HG02759 (cell line): ENCODE measurements around the gene PTPMT1.
"Not testable (repeated sequence)": the region's sequence is repeated elsewhere in the genome, so short reads cannot be mapped to it uniquely, and the experiment has no call there.

Experiments
- ATAC-seq: cut with Tn5 transposase; IDR thresholded peaks from one replicate; pipeline ENCODE4 v1.9.1; 2021; ENCODE audit warnings: mild to moderate bottlenecking, moderate library complexity; ENCODE audit not compliant: unreplicated experiment

The PTPMT1 gene

DNA sequence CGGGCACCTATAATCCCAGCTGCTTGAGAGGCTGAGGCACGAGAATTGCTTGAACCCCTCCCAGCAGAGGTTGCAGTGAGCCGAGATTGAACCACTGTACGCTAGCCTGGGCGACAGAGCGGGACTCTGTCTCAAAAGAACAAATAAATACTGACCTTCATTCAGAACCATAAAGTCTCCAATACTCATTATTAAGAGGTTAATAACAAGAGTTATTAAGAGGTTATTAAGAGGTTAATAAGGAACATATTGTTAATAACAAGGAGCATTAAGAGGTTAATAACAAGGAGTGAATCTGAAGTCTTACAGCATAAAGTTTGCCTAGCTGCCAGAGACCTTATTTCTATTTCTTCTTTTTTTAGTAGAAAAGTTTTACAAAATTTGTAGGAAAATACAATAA, 20.1 kb upstream of the PTPMT1 start:
- ATAC-seq, result no peak

DNA sequence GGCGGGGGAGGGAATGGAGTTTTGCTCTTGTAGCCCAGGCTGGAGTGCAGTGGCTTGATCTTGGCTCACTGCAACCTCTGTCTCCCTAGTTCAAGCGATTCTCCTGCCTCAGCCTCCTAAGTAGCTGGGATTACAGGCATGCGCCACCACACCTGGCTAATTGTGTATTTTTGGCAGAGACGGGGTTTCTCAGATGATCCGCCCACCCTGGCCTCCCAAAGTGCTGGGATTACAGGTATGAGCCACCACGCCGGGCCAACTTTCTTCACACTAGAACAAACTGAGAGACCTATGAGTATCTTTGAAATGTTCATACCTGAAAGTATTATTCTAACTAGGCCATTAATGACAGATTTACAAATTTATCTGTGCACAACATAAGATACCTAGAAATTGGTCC, 19.1 kb upstream of the PTPMT1 start:
- ATAC-seq, result not testable (repeated sequence)

DNA sequence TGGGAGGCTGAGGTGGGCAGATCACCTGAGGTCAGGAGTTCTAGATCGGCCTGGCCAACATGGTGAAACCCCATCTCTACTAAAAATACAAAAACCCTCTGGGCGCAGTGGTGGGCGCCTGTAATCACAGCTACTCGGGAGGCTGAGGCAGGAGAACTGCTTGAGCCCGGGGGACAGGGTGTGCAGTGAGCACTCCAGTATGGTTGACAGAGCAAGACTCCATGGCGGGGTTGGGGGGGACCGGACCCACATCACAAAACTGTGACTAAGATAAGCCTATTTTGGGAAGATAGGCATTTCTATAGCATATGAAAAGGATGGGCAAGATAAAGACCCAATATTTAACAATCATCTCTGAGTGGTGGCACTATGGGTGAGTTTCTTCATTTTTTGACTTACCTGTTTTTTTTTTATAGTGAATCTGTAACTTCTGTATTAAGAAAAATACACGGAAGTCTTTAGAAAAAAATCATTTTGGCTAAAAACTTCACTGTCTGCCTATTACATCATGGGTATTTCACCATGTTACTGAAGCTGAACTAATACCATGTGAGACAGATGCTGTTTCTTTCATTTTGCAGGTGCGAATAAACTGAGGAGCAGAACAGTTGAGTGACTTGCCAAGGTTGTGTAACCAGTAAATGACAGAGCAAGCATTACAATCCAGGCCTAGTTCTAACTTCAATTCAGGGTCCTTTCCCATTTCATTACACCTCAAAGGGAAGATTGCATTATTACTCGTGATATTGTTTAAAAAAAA, 14.9 kb upstream of the PTPMT1 start:
- ATAC-seq, result no peak

DNA sequence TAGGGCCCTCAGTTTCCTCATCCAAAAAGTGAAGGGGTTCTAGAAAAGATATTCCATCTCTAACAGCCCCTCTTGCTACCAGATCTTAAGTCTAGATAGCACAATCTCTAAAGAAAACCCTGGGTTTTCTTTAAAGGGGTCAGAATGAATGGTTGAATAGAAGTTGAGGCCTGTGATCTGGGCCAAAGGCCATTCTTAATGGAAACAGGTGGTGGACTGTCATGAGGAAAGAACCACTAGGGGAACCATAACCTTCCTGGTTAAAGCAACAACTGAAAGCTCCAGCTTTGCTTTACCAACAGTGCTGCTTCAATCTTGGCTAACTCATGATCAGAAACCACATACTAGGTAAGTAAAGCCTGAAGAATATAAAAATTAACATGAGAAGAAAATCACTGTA, 14.3 kb upstream of the PTPMT1 start:
- no peak for ATAC-seq

DNA sequence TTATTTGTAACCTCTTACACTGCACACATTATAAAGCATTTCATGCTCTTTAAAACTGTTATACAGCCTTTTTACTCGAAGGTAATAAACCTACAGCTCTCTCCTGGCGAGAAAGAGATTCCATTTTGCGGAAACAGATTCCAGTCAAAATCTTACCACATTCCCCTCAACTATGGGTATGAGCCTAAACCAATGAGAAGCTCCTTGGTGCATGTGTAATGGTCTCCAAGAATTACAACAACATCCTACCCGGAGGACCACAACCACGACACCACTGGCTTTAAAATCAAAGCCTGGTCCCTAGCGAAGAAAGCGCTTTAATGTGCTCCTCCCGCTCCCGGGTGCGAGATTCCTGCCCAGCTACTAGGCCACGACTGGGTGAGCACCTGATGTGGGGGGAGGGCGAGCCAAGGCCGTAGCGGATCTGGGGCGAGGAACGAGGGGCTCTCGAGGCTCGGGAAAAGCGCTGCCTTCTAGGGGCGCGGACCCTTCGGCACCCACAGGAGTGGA, 13.3 kb upstream of the PTPMT1 start:
- ATAC-seq, result peak; percentile 6

DNA sequence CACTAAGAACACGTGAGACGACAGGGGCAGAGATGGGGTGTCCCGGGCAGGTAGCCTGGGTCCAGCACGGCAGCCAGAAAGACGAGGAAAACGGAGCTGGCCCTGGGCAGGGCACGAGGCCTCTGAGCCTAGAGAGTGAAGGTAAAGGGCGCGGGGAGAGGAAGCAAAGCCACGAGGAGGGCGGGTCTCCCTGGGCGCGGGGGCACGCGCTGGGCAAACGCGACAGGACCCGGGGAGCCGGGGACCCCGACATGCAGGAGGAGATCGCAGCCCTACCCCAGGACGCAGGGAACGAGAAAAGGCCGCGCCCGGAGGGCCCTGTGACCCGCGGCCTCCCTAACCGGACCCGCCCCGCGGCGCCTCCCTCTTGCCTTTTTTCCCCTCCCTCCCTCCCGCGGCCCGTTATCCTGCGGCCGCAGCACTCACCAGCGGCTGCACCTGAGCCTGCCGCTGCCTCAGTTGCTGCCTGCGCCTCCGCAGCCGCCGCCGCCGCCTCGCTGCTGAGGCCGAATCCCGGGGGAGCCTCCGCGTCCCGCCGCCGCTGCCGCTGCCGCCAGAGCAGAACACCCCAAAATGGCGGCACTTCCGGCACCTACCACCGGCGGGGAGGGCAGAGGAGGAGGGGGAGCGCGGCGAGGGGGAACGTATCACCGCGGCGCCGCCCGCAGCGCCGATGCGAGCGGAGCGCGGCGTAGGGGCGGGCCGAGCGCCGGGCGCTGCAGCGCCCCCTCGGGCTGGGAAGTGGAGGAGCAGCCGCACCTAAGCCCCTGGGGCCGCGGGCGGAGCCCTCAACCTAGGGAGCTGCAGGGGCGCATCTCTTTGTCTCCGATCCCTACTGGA, 12.6 kb upstream of the PTPMT1 start, which contains the start of gene CELF1:
CELF1 (minus strand) TSS at position 567 of the 840 bp plus-strand sequence. CDS start 53,609 bp downstream, outside the sequence.
- ATAC-seq, result peak; percentile 94

DNA sequence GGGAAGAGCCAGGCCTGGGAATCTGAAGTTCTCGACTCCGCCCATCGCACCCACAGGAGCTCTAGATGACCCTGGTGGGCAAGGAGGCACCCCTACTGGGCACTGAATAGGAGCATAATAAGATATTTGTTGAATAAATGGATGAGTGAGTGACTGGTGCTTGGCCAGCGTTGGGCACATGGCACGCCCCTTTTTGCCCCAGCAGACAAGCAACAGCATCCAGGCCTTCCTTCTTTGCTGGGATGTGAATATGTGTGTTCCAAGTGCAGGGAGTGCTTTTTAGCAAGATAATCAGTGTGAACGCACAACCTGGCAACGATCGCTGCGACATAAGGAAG, 12.0 kb upstream of the PTPMT1 start:
- peak; percentile 38 for ATAC-seq

DNA sequence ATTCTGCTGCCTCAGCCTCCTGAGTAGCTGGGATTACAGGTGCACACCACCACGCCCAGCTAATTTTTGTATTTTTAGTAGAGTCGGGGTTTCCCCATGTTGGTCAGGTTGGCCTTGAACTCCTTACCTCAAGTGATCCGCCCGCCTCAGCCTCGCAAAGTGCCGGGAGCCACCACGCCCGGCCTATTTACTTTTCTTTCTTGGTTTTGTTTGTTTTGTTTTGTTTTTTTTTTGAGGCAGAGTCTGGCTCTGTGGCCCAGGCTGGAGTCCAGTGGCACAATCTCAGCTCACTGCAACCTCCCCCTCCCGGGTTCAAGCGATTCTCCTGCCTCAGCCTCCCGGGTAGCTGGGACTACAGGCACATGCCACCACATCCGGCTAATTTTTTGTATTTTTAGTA, 8.4 kb upstream of the PTPMT1 start:
- ATAC-seq, result not testable (repeated sequence)

DNA sequence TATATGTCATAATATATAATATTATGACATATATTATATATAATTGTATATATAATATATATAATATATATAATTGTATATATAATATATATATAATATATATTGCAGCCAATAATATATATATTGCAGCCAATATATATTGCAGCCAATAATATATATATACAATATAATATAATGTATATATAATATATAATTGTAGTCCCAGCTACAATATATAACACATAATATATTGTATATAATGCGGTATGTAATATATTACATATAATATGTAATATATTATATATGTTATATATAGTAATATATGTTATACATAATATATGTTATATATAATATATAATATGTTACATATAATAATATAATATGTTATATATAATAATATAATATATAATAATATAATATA, 6.7 kb upstream of the PTPMT1 start:
- no peak for ATAC-seq

DNA sequence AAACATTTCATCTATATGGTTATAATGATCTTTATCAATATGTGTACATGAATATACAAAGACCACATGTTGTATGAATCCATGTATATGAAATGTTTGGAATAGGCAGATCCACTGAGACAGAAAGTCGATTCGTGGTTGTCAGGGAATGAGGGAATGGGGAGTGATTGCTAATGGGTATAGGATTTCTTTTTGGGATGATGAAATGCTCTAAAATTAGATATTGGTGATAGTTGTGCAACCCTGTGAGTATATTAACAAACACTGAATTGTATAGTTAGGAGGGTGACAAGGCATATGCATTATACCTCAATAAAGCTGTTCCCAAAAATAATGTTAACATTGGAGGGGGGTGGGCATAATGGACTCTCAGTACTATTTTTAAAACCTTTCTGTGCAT, 5.0 kb upstream of the PTPMT1 start:
- no peak for ATAC-seq

DNA sequence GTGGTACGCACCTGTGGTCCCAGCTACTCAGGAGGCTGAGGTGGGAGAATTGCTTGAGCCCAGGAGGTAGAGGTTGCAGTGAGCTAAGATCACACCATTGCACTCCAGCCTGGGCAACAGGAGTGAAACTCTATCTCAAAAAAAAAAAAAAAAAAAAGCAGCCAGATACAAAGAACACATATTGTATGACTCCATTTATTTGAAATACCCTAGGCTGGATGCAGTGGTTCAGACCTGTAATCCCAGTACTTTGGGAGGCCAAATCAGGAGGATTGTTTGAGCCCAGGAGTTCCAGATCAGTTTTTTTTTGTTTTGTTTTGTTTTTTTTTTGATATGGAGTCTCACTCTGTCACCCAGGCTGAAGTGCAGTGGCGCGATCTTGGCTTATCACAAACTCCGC, 3.0 kb upstream of the PTPMT1 start:
- ATAC-seq, result not testable (repeated sequence)

DNA sequence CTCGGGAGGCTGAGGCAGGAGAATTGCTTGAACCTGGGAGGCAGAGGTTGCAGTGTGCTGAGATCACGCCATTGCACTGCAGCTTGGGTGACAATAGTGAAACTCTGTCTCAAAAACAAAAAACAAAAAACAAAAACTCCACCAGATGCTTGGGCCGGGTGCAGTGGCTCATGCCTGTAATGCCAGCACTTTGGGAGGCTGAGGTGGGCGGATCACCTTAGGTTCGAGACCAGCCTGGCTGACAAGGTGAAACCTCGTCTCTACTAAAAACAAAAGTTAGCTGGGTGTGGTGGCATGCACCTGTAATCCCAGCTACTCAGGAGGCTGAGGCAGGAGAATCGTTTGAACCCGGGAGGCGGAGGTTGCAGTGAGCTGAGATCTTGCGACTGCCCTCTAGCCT, 1.0 kb upstream of the PTPMT1 start:
- ATAC-seq, result not testable (repeated sequence)

DNA sequence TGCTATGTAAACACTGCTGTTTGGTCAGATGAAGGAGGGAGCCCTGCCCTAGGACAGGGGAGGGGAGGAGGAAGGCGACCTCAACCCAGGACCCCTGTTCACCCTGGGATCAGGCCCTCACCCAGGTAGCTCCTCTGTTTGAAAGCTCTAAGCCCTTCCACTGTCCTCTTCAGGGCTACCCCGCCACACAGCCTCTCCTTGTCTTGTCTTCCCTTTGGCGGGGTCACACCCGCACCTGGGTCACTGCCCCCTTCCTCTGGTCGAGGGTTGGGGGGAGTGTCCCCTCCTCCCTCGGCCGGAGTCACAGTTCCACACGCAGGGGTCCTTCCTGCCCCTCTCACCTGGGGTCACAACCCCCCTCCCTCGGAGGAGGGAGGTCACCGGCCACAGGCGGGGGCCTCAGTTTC, 463 bp upstream of the PTPMT1 start:
- ATAC-seq, result no peak

DNA sequence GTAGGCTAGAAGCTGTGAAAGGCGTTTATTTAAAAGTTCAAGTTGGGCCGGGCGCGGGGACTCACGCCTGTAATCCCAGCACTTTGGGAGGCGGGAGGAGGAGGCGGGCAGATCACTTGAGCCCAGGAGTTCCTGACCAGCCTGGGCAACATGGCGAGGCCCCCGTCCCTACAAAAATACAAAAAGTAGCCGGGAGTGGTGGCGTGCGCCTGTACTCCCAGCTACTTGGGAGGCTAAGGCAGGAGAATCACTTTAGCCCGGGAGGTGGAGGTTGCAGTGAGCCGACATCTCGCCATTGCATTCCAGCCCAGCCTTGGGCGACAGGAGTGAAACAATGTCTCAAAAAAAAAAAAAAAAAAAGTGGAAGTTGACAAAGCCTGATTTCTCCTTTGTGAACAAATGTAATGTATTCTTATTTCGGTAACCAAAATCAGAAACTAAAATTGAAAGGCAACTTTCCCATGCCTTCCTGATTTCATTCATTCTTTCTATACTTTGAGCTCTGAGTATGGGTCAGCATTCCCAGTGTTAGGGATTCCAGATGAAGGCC, 825 bp downstream of the PTPMT1 start:
- ATAC-seq, result no peak

DNA sequence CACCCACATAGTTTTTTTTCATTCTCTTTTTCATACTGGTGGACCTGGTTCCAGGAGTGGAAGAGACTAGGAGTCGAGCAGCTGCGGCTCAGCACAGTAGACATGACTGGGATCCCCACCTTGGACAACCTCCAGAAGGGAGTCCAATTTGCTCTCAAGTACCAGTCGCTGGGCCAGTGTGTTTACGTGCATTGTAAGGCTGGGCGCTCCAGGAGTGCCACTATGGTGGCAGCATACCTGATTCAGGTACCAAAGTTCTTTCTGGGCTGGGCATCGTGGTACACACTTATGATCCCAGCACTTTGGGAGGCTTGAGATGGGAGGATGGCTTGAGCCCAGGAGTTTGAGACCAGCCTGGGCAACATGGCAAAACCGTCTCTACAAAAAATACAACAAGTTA, 4.2 kb downstream of the PTPMT1 start:
- ATAC-seq, result no peak

DNA sequence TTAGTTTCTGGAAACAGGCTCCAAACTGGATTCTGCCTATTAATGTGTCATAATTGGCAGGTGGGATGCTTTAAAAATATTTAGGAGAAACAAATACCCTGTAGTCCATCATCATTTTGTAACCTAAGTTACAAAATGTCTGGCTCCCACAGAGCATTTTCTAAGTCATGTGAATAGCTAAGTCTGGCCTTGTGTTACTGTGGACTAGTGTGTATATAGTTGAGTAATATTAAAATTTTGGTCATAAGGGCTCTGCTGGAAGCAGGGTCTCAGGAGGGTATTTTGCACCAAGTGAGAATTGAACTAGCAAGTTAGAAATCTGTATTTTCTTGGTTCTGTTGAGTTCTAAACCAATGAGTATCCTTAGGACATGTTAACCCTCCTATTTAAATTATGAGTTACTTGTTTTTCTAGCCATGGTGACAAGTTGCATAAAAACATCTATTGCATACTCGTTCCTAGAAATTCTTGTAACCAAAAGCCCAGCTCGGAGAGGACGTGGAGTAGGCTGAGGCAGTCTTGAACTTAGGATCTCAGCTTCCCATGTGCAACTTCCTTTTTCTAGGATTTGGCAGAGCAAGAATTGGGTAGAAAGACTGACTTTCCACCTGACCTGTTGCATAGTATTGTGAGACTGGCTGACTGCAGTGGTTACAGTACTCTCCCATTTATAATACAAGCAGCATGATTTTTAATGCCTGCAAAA, 5.4 kb downstream of the PTPMT1 start:
- ATAC-seq, result no peak

DNA sequence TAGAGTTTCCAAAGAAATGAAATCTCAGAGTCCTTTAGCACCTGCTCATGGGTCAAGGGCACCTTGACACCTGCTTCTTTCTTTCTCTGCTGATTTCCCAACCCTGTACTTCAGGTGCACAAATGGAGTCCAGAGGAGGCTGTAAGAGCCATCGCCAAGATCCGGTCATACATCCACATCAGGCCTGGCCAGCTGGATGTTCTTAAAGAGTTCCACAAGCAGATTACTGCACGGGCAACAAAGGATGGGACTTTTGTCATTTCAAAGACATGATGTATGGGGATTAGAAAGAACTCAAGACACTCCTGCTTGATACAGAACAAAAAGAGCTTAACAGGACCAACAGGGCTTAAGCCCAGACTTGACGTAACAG, 5.9 kb downstream of the PTPMT1 start:
- ATAC-seq, result no peak

DNA sequence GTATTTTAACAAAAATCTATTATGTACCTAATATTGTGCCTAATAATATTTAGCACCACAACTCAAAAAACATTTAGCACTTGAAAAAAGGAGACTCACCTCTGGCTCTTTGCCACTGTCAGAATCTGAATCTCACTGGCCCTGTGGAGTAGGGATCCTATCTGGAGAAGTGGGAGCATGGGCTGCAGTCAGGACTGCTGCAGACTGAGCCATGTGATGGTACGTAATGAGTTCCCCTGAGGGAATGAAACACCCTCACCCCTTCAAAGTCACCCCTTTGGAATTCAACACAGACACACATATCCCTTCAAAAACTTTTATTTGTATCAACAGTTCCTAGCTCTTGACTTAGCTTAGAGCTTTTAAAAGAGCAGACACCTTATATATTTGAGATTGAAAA, 6.5 kb downstream of the PTPMT1 start:
- no peak for ATAC-seq

DNA sequence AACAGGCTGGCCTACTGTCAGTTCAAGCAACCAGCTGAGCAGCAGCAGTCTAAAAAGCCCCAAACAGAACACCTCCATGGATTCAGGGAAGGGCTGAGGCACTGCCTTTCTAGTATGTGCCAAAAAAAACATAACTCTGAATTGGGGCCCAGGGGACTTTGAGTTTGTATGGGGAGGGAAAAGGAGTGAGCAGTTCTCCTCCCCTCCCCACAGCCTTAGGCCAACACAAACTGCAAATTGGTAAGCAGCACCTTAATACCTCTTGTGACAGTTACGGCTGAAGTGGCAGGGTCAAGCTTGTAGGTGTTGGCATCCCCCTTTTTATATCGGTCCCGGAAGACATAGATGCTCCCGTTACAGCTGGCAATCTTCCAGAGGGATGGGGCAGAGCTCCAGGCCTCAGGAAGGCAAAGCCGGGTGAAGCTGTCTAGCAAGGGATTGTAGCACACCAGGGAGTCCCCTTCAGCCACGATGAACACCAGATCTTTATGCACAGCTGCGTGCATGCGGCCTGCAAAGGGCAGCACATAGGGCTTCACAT, 7.4 kb downstream of the PTPMT1 start:
- ATAC-seq, result no peak

DNA sequence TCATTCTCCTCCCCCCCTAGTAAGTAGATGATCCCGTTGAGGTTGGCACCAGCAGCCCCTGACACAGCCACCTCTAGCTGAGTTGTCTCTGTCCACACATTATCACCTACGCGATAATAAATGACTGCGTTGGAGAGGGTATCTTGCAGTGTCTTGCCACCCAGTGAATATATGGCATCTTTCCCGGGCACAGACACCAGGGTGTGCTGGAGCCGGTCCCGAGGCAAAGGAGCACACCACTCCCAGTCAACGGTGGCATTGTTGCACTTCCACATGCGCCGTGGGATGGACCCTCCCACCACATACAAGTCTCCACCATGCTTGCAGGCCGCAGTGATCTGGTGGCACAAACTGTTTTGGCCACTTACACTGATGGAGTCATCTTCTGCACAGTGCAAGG, 7.9 kb downstream of the PTPMT1 start:
- no peak for ATAC-seq

DNA sequence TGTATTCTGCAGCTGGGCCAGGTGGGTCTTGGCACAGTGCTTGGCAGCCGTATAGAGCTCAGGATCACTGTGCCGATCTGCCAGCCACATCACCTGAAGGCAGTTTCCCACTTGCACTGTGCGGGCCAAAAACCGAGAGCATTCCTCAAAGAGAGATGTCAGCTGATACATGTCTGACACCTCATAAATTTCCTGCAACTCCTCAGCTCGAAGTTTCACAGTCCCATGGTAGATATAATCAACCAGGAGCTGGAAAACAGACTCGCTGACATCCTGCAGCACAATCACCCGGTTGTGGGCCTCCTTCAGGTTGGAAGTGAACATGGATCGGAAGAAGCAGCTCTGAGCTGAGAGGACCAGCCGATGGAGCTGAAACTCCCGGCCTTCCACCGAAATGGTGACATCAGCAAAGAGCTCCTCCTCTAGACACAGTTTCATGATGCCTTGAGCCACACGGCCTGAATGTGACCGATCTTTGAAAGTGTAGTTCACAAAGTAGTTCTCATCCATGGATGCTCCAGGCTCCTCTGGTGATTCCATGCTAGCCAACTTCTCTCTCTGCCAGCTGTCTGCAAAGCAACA, 12.2 kb downstream of the PTPMT1 start:
- no peak for ATAC-seq
